ENCODE measurements around the gene NEFH.

Gene NEFH

DNA sequence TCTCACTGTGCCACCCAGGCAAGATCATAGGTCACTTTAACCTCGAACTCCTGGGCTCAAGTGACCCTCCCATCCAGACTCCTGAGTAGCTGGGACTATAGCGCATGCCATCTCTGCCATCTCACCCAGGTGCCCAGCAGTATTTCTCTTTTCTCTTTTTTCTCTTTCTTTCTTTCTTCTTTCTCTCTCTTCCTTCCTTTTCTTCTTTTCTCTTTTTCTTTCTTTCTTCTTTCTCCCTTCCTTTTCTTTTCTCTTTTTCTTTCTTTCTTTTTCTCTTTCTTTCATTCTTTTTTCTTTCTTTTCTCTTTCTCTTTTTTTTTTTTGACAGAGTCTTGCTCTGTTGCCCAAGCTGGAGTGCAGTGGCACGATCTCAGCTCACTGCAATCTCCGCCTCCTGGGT is 28.2 kb upstream of the NEFH start:
- DNase-seq (ENCODE audit: low spot score), result no peak
- TF ChIP-seq, protein P1, sequence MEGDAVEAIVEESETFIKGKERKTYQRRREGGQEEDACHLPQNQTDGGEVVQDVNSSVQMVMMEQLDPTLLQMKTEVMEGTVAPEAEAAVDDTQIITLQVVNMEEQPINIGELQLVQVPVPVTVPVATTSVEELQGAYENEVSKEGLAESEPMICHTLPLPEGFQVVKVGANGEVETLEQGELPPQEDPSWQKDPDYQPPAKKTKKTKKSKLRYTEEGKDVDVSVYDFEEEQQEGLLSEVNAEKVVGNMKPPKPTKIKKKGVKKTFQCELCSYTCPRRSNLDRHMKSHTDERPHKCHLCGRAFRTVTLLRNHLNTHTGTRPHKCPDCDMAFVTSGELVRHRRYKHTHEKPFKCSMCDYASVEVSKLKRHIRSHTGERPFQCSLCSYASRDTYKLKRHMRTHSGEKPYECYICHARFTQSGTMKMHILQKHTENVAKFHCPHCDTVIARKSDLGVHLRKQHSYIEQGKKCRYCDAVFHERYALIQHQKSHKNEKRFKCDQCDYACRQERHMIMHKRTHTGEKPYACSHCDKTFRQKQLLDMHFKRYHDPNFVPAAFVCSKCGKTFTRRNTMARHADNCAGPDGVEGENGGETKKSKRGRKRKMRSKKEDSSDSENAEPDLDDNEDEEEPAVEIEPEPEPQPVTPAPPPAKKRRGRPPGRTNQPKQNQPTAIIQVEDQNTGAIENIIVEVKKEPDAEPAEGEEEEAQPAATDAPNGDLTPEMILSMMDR (IDR thresholded peaks at IDR 0.05), result no peak
- Histone ChIP-seq H3K4me3 (no peak overlapping the region), H3K27ac (no peak overlapping the region)

DNA sequence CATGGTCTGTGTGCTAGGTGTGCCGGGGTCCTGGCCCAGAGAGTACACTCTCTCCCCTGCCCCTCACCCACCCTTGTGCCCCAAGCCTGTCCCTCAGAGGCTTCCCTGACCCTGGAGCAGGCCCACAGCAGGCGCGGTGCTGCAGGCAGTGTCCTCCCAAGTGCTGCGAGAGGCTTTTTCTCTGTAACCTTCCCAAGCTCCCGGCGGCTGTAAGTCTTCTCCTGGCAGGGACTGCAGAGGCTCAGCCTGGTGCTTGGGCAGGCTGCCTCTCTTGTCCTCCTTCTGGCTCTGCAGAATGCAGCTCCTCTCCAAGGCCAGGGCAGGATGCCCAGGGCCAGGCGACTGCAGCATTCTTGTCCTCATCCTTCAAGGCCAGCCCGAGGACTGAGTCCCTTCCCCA is 25.7 kb upstream of the NEFH start:
- TF ChIP-seq, protein P1 (IDR thresholded peaks at IDR 0.05), result no peak
- H3K4me3 ChIP-seq, result no peak overlapping the region
- DNase-seq (ENCODE audit: low spot score), result no peak
- H3K27ac ChIP-seq, result no peak overlapping the region

- Histone ChIP-seq H3K27ac (no peak overlapping the region), H3K4me3 (no peak overlapping the region)
- TF ChIP-seq, protein P1 (IDR thresholded peaks at IDR 0.05), result no peak
- no peak for DNase-seq (ENCODE audit: low spot score)
Observed at GRCh38 chr22:29456211-29456671, 23.8 kb upstream of the NEFH start.

DNA sequence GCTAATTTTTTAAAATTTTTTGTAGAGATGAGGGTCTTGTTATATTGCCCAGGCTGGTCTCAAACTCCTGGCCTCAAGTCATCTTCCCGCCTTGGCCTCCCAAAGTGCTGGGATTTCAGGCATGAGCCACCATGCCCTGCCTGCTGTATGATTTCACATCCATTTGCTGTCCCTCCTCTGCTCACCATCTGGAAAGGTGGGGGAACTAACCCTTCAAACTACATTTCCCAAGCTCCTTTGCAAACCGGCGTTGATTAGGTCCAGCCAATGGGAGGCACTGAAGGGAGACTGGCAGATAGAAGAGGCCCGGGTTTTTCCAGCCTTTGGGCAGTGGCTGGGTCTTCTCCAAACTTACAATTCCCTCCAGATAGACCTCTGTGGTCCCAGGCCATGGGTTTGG is 22.3 kb upstream of the NEFH start:
- TF ChIP-seq, protein P1 (IDR thresholded peaks at IDR 0.05), result no peak
- DNase-seq (ENCODE audit: low spot score), result no peak
- Histone ChIP-seq H3K27ac (no peak overlapping the region), H3K4me3 (no peak overlapping the region)

DNA sequence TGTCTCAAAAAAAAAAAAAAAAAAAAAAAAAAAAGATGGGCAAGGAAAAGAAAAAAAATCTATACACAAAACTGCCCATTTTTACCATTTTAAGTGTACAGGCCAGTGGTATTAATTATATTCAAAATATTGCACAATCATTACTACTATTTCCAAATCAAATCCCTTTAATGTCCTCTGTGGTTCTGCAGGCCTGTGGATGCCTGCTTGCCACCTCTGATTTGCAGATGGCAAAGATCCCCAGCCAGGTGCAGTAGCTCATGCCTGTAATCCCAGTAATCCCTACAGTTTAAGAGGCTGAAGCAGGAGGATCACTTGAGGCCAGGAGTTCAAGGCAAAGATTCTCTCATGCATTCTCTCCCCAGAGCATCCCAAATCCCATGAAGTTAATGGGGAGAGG is 21.5 kb upstream of the NEFH start:
- DNase-seq (ENCODE audit: low spot score), result no peak
- TF ChIP-seq, protein P1 (IDR thresholded peaks at IDR 0.05), result no peak
- Histone ChIP-seq H3K27ac (no peak overlapping the region), H3K4me3 (no peak overlapping the region)

- TF ChIP-seq, protein P1 (IDR thresholded peaks at IDR 0.05), result no peak
- Histone ChIP-seq H3K27ac (no peak overlapping the region), H3K4me3 (no peak overlapping the region)
- no peak for DNase-seq (ENCODE audit: low spot score)
Observed at GRCh38 chr22:29459773-29460172, 20.2 kb upstream of the NEFH start.

- no peak for DNase-seq (ENCODE audit: low spot score)
- Histone ChIP-seq H3K4me3 (no peak overlapping the region), H3K27ac (no peak overlapping the region)
- TF ChIP-seq, protein P1 (IDR thresholded peaks at IDR 0.05), result no peak
Observed at GRCh38 chr22:29461263-29461662, 18.8 kb upstream of the NEFH start.

Measured in coronary artery (tissue), 2 donors.